BJ (cell line): ENCODE measurements around the gene PLAU. TPM values are rescaled to one million over a fixed set of nuclear protein-coding genes. Genes with fewer than 3 reads are reported as not detected.

ENCODE experiments used
- CTCF ChIA-PET: fragments of 350-600 bp; formaldehyde crosslinking; extraction: SDS; loops from one replicate; lab custom pipeline; 2021; ENCODE audit warnings: antibody characterized with exemption, inconsistent platforms; lab: Yijun Ruan, JAX
- POLR2A ChIA-PET: fragments of 300-600 bp; sonication (Branson Sonifier 250); formaldehyde crosslinking; extraction: SDS; loops from one replicate; lab custom pipeline; 2021; ENCODE audit warnings: antibody characterized with exemption; lab: Charles Lee
- DNase-seq: peaks from one replicate; pipeline ENCODE4 v3.0.0-alpha.2; 2011; ENCODE audit warnings: low read depth
- H3K27me3 ChIP-seq: 2 replicates; pipeline ENCODE4 v1.6.0; 2011; ENCODE audit warnings: low read length; ENCODE audit not compliant: control insufficient read depth, insufficient read depth
- H3K36me3 ChIP-seq: 2 replicates; pipeline ENCODE4 v1.5.1; 2011; ENCODE audit warnings: low read length; ENCODE audit not compliant: control insufficient read depth, insufficient read depth
- H3K4me3 ChIP-seq: 2 replicates; pipeline ENCODE4 v1.5.1; 2011; ENCODE audit warnings: low read depth, mild to moderate bottlenecking, control low read depth, low read length
- polyA plus RNA-seq: library from polyadenylated mRNA; depleted of rRNA; stranded (reverse); fragments of >200 nt; gene quantifications from 2 replicates; pipeline ENCODE4 v1.2.3, GENCODE V29; 2011
- TF ChIP-seq, protein P1 (sequence below): IDR thresholded peaks from 2 replicates; pipeline ENCODE4 v1.5.1; 2011; ENCODE audit warnings: low read depth, mild to moderate bottlenecking, control low read depth, inconsistent platforms, low read length, moderate library complexity; ENCODE audit not compliant: insufficient read depth

PLAU gene
- polyA plus RNA-seq, 1 experiment, result 37.2 TPM

DNA sequence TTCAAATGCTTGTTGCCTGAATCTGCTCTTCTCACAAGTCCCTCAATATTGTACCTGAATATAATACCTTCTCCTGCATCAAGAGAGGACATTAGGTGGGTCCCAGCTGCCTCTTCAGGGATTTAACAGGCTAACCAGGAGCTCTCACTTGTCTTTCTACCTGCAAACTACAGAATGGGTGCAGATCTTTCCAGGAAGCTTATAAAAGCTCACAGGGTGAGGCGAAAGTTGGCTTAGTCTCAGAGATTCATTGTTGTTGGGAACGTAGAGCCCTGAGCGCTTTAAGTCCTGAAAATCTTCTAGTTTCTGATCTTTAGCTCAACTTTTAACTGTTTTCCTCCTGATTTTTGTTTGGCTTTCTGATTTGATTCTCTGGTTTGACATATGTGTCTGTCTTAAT is 25.0 kb downstream of the PLAU start:
- TF ChIP-seq, protein P1, sequence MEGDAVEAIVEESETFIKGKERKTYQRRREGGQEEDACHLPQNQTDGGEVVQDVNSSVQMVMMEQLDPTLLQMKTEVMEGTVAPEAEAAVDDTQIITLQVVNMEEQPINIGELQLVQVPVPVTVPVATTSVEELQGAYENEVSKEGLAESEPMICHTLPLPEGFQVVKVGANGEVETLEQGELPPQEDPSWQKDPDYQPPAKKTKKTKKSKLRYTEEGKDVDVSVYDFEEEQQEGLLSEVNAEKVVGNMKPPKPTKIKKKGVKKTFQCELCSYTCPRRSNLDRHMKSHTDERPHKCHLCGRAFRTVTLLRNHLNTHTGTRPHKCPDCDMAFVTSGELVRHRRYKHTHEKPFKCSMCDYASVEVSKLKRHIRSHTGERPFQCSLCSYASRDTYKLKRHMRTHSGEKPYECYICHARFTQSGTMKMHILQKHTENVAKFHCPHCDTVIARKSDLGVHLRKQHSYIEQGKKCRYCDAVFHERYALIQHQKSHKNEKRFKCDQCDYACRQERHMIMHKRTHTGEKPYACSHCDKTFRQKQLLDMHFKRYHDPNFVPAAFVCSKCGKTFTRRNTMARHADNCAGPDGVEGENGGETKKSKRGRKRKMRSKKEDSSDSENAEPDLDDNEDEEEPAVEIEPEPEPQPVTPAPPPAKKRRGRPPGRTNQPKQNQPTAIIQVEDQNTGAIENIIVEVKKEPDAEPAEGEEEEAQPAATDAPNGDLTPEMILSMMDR, result no peak

DNA sequence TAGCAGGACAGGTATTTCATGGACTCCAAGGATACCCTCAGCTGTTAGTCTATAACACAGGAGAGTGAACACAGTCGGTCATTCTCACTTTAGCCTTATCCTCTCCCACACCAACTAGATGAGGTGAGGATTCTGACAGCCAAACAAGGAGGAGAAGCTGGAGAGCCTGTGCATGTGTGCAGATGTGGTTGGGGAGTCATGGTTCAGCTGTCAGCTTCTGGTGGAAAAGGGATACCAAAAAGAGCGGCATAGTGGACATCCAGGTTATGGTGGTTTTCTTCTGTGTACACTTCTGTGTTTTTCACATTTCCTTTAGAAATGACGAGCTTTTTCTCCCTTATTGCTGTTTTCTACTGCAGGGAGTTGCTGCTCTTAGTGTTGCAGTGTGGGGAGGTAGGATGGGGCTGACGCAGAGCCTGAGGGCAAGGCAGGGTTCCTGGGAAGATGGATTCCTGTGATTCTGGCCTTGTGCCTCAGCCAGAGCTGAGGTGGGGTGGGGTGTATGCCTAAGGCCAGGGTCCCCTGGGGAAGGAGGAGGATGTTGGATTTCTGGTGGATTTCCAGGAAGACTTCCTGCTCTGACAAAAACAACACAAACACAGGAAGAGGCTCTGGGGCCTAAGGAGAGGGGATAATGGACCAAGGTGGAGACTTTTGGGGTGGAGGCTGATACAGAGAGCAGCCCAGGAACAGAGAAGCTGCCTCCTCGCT is 26.6 kb downstream of the PLAU start:
- no peak for DNase-seq
- CTCF ChIA-PET, result interaction anchor here (0.8 to 17.0 kb wide), 5 partner anchors 11 to 143 kb away, joined by 3 to 484 read pairs (median 3); no protein-coding TSS in a partner anchor
- Histone ChIP-seq H3K36me3 (no peaks in the 10 kb centered on the region), H3K27me3 (no peaks in the 10 kb centered on the region), H3K4me3 (no peak overlapping the region)
- TF ChIP-seq, protein P1, result no peak
- POLR2A ChIA-PET, result no interaction called here

More for the DNA sequence above, 25.0 kb downstream of the PLAU start:
- Histone ChIP-seq H3K36me3 (no peaks in the 10 kb centered on the region), H3K4me3 (no peak overlapping the region), H3K27me3 (no peaks in the 10 kb centered on the region)
- CTCF ChIA-PET, result interaction anchor here (1.2 to 17.0 kb wide), 2 partner anchors 11 to 46 kb away, joined by 3 to 484 read pairs; no protein-coding TSS in a partner anchor
- no peak for DNase-seq
- POLR2A ChIA-PET, result interaction anchor here (0.6 kb wide), 1 partner anchor 191 kb away, joined by 10 read pairs; no protein-coding TSS in a partner anchor

DNA sequence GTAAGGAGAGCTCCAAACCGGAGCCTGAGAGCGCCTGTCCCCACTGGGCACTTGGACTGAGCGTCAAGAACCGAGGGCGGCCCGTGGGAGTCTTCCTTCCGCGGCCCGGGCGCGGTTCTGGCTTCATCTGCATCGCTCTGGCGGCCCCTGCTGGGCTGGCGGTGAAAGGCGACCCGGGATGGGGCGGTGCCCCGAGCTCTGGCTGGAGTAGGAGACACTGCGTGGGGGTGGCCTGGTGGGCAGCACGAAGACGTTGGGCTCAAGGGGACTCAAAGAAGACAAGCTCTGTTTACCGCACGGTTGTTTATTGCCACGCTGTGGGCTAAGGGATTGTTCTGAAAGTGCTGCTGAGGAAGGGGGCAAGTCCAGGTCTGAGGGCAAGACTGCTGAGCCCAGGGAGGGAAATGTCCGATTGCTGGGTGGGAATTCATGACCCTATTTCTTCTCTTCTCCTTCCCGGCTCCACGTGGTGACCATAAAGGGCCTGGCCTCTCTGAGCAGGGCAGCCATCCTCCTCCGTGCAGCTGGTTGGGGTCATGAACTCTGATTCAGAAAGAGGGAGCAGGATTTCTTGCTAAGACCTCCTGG is 29.8 kb downstream of the PLAU start:
- no peak for DNase-seq
- POLR2A ChIA-PET, result interaction anchor here (0.8 to 1.3 kb wide), 3 partner anchors 19 to 53 kb away, joined by 3 to 7 read pairs (median 3); no protein-coding TSS in a partner anchor
- CTCF ChIA-PET, result interaction anchor here (0.6 to 17.0 kb wide), 37 partner anchors 9 to 294 kb away, joined by 3 to 484 read pairs (median 6); partner anchors contain the start of gene CAMK2G
- Histone ChIP-seq H3K36me3 (no peaks in the 10 kb centered on the region), H3K4me3 (no peak overlapping the region), H3K27me3 (no peaks in the 10 kb centered on the region)
- TF ChIP-seq, protein P1, result peak; percentile 98

DNA sequence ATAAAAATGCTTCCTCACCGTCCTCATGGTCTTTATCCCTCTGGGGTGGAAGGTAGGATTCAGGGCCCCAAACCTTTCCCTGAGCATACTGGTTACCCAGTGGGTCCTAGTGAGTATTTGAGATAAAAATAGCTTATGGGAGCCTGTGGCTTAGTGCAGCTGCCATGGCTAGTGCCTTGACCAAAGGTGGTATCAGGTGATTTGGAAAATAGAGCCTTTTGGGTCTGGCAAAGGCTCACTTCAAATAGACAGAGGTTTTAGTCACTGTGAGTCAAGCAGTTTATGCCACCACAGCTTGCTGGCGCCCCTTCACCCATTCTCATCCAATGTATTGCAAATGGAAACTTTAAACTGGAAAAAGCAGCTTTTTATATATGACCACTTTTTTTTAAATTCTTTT is 30.4 kb downstream of the PLAU start:
- no peaks in the 10 kb centered on the region for H3K27me3 ChIP-seq
- POLR2A ChIA-PET, result interaction anchor here (1.0 to 1.3 kb wide), 2 partner anchors 18 to 54 kb away, joined by 3 to 7 read pairs; no protein-coding TSS in a partner anchor
- DNase-seq, result no peak
- H3K4me3 ChIP-seq, result no peak overlapping the region
- CTCF ChIA-PET, result interaction anchor here (0.6 to 17.0 kb wide), 36 partner anchors 9 to 293 kb away, joined by 3 to 484 read pairs (median 6); partner anchors contain the start of gene CAMK2G
- TF ChIP-seq, protein P1, result no peak
- H3K36me3 ChIP-seq, result no peaks in the 10 kb centered on the region
